Adipocyte (in vitro differentiated cells): ENCODE results near the gene XKR3.
"Not testable (repeated sequence)": the region's sequence is repeated elsewhere in the genome, so short reads cannot be mapped to it uniquely, and the experiment has no call there.

Experiments
- DNase-seq: peaks from one replicate; pipeline ENCODE4 v3.0.0-alpha.2; 2015; ENCODE audit warnings: low read depth
- H3K27me3 ChIP-seq: replicated peaks from 2 replicates; pipeline ENCODE4 v1.7.0; 2013; ENCODE audit warnings: mild to moderate bottlenecking, low read length, moderate library complexity; ENCODE audit not compliant: control insufficient read depth, insufficient read depth
- H3K36me3 ChIP-seq: 2 replicates; pipeline ENCODE4 v1.7.0; 2013; ENCODE audit warnings: low read length, mild to moderate bottlenecking, moderate library complexity; ENCODE audit not compliant: control insufficient read depth, insufficient read depth, severe bottlenecking
- H3K4me1 ChIP-seq: 2 replicates; pipeline ENCODE4 v1.7.0; 2013; ENCODE audit warnings: mild to moderate bottlenecking, low read length, moderate library complexity; ENCODE audit not compliant: control insufficient read depth, insufficient read depth
- H3K4me3 ChIP-seq: 2 replicates; pipeline ENCODE4 v1.7.0; 2013; ENCODE audit warnings: mild to moderate bottlenecking, low read length, moderate library complexity
- H3K9ac ChIP-seq: 2 replicates; pipeline ENCODE4 v1.7.0; 2013; ENCODE audit warnings: mild to moderate bottlenecking, low read length, moderate library complexity
- H3K9me3 ChIP-seq: 2 replicates; pipeline ENCODE4 v1.7.0; 2013; ENCODE audit warnings: mild to moderate bottlenecking, low read length, moderate library complexity; ENCODE audit not compliant: control insufficient read depth

XKR3 gene

GRCh38 chr22:16781074-16781763 is 44.0 kb downstream of the XKR3 start:
- Histone ChIP-seq H3K36me3 (no peaks in the 10 kb centered on the region), H3K4me3 (no peak overlapping the region), H3K9ac (no peak overlapping the region), H3K9me3 (no peaks in the 10 kb centered on the region), H3K27me3 (no peaks in the 10 kb centered on the region), H3K4me1 (peaks cover under 1% of the 10 kb centered on the region)
- DNase-seq: no peak

- H3K4me1 ChIP-seq: peaks cover 16% of the 10 kb centered on the region
- H3K9ac ChIP-seq: no peak overlapping the region
- no peaks in the 10 kb centered on the region for H3K36me3 ChIP-seq
- H3K27me3 ChIP-seq: no peaks in the 10 kb centered on the region
- H3K4me3 ChIP-seq: no peak overlapping the region
- peaks cover 6% of the 10 kb centered on the region for H3K9me3 ChIP-seq
- DNase-seq: no peak
Observed at GRCh38 chr22:16777284-16777924, 47.8 kb downstream of the XKR3 start.

- H3K27me3 ChIP-seq: no peaks in the 10 kb centered on the region
Observed at GRCh38 chr22:16776080-16776479, 49.1 kb downstream of the XKR3 start.

DNA sequence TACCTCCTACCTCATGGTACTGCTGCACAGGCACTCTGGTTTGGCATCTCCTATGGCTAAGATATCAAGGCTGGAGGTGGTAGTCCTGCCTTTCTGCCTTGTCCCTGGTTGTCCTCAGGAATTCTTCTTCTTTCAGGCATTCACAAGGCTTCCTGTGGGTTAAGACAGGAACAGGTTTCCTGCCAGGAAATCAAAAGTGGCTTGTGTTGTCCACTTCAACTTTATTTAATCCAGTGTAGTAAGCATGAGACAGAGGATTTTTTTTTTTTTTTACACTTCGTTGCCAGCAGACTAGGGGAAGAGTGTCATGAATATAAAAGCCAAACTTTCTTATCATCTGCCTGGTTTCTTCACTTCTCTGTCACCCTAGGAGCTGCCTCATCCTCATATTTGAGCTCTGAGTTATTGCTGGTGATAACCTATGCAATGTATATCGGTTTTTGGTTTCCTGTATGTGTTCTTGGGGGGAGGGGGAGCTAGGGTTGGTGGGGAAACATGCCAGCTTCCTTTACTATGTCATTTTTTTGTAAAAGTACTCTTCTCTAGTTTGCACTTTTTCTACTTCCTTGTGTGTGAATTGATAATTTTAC is 50.2 kb downstream of the XKR3 start:
- Histone ChIP-seq H3K27me3 (no peaks in the 10 kb centered on the region), H3K9ac (peak overlapping the region; percentile 19), H3K36me3 (no peaks in the 10 kb centered on the region), H3K9me3 (peaks cover 6% of the 10 kb centered on the region), H3K4me3 (no peak overlapping the region), H3K4me1 (peaks cover 16% of the 10 kb centered on the region)
- DNase-seq: no peak

More at GRCh38 chr22:16776080-16776479, 49.1 kb downstream of the XKR3 start:
- Histone ChIP-seq H3K36me3 (no peaks in the 10 kb centered on the region), H3K4me1 (peaks cover 16% of the 10 kb centered on the region), H3K4me3 (no peak overlapping the region), H3K9me3 (peaks cover 6% of the 10 kb centered on the region), H3K9ac (no peak overlapping the region)
- DNase-seq: no peak

GRCh38 chr22:16771569-16771968 is 53.6 kb downstream of the XKR3 start:
- not testable (repeated sequence) for H3K4me3 ChIP-seq

GRCh38 chr22:16767927-16768326 is 57.3 kb downstream of the XKR3 start:
- DNase-seq, H3K4me1 ChIP-seq, H3K36me3 ChIP-seq, H3K4me3 ChIP-seq, H3K9me3 ChIP-seq, H3K27me3 ChIP-seq, H3K9ac ChIP-seq: not testable (repeated sequence)

More at GRCh38 chr22:16771569-16771968, 53.6 kb downstream of the XKR3 start:
- DNase-seq, H3K36me3 ChIP-seq, H3K9me3 ChIP-seq, H3K9ac ChIP-seq, H3K27me3 ChIP-seq: not testable (repeated sequence)
- peaks cover 16% of the 10 kb centered on the region for H3K4me1 ChIP-seq

- not testable (repeated sequence) for H3K27me3 ChIP-seq, H3K9me3 ChIP-seq, H3K4me3 ChIP-seq, H3K36me3 ChIP-seq, H3K9ac ChIP-seq, H3K4me1 ChIP-seq, DNase-seq
Observed at GRCh38 chr22:16762224-16762623, 63.0 kb downstream of the XKR3 start.

DNA sequence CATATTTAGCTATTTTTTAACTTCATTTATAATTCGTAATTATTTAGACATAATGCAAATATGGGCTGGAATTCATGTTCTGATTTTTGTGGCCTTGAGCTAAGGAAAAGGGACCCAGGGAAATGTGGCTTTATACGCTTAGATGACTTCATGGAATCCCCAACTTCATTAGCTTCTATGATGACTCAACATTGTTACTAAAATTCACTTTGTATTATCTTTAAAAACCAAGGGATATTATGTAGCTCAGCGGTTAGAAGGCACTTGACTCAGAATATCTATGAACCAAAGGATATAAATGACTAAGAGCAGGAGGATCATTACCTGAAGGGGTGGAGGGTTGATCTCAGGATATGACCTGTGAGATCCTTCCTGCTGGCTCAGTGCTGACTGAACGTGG is 64.8 kb downstream of the XKR3 start:
- H3K9ac ChIP-seq, DNase-seq, H3K9me3 ChIP-seq, H3K4me1 ChIP-seq, H3K27me3 ChIP-seq, H3K36me3 ChIP-seq, H3K4me3 ChIP-seq: not testable (repeated sequence)

DNA sequence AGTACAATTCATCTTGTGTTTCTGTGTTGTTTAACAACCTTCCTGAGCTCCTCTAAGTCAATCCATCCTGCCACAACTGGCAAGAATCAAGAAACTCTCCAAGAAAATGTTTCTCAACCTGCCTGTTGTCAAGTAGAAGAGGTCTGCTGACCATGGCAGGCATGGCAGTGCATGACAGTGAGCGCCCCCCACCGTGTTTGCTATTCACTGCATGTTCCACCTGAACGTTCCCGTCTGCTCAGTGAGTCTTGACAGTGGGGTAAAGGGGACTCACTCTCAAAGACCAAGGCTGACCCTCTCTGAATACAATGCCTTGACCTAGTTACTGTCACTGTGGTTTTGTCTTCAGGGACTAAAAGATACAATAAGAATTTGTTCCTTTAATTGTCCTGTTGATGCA is 75.9 kb downstream of the XKR3 start:
- not testable (repeated sequence) for H3K36me3 ChIP-seq, H3K9me3 ChIP-seq, H3K4me1 ChIP-seq, H3K27me3 ChIP-seq, H3K4me3 ChIP-seq, DNase-seq, H3K9ac ChIP-seq

GRCh38 chr22:16748160-16748929 is 76.9 kb downstream of the XKR3 start:
- not testable (repeated sequence) for H3K9ac ChIP-seq, H3K9me3 ChIP-seq, H3K36me3 ChIP-seq, DNase-seq, H3K4me3 ChIP-seq, H3K4me1 ChIP-seq, H3K27me3 ChIP-seq
